WTC11 (cell line): ENCODE measurements around the gene TRIM5. TPM values are rescaled to one million over a fixed set of nuclear protein-coding genes. Genes with fewer than 3 reads are reported as not detected.

Experiments used
- ATAC-seq: fragments of 200-7000 bp; cut with Tn5 transposase; 2 replicates; pipeline ENCODE4 v1.10.0; 2021; ENCODE audit warnings: mild to moderate bottlenecking, moderate library complexity
- CTCF ChIA-PET: fragments of 300-600 bp; sonication (Branson Sonifier 250); formaldehyde crosslinking; loops from one replicate; lab custom pipeline; 2021; ENCODE audit warnings: antibody characterized with exemption; lab: Charles Lee
- POLR2A ChIA-PET: fragments of 350-600 bp; sonication (Branson Sonifier 250); formaldehyde crosslinking; loops from one replicate; lab custom pipeline; 2021; ENCODE audit warnings: antibody characterized with exemption; lab: Charles Lee
- DNase-seq: peaks from one replicate; pipeline ENCODE4 v3.0.0; 2021; ENCODE audit warnings: low spot score
- H3K27ac Mint-ChIP-seq: 2 replicates; pipeline ENCODE4 v1.8.0; 2021; ENCODE audit warnings: mixed read lengths
- H3K27me3 Mint-ChIP-seq: 2 replicates; pipeline ENCODE4 v1.8.0; 2021; ENCODE audit warnings: low read depth, mild to moderate bottlenecking, moderate library complexity, mixed read lengths
- H3K36me3 Mint-ChIP-seq: 2 replicates; pipeline ENCODE4 v1.8.0; 2021; ENCODE audit warnings: mixed read lengths
- H3K4me1 Mint-ChIP-seq: 2 replicates; pipeline ENCODE4 v1.8.0; 2022; ENCODE audit warnings: mixed read lengths
- H3K4me3 Mint-ChIP-seq: 2 replicates; pipeline ENCODE4 v1.8.0; 2021; ENCODE audit warnings: mild to moderate bottlenecking, moderate library complexity, mixed read lengths
- H3K9me3 Mint-ChIP-seq: 2 replicates; pipeline ENCODE4 v1.8.0; 2021; ENCODE audit warnings: mixed read lengths
- ATF1 ChIP-seq: sonication (generic); formaldehyde crosslinking; IDR thresholded peaks from 2 replicates; pipeline ENCODE4 v1.8.1; 2023; ENCODE audit warnings: mild to moderate bottlenecking, moderate library complexity, missing genetic modification reagents
- CBFB ChIP-seq: sonication (generic); formaldehyde crosslinking; IDR thresholded peaks from 2 replicates; pipeline ENCODE4 v1.8.1; 2022; ENCODE audit warnings: mild to moderate bottlenecking, low read depth, missing genetic modification reagents
- CDX4 ChIP-seq: fragments of 250-450 bp; sonication (Bioruptor Pico); IDR thresholded peaks from 2 replicates; pipeline ENCODE4 v1.9.0; 2021; ENCODE audit warnings: moderate library complexity, mild to moderate bottlenecking, inconsistent platforms, borderline replicate concordance
- ELF4 ChIP-seq: sonication (generic); formaldehyde crosslinking; IDR thresholded peaks from 2 replicates; pipeline ENCODE4 v1.8.1; 2022; ENCODE audit warnings: low read depth, mild to moderate bottlenecking, moderate library complexity, missing genetic modification reagents
- ETV6 ChIP-seq: sonication (generic); formaldehyde crosslinking; IDR thresholded peaks from 2 replicates; pipeline ENCODE4 v1.8.1; 2022; ENCODE audit warnings: mild to moderate bottlenecking, missing genetic modification reagents
- FOXP1 ChIP-seq: sonication (generic); formaldehyde crosslinking; IDR thresholded peaks from 2 replicates; pipeline ENCODE4 v1.8.0; 2022; ENCODE audit warnings: missing genetic modification reagents, mild to moderate bottlenecking, moderate library complexity, borderline replicate concordance
- GRHL2 ChIP-seq: fragments of 250-450 bp; sonication (Bioruptor Pico); IDR thresholded peaks from 2 replicates; pipeline ENCODE4 v1.8.0; 2022; ENCODE audit warnings: mild to moderate bottlenecking, moderate library complexity; ENCODE audit not compliant: insufficient replicate concordance, severe bottlenecking
- HMGXB4 ChIP-seq: sonication (generic); formaldehyde crosslinking; IDR thresholded peaks from 2 replicates; pipeline ENCODE4 v1.8.1; 2023; ENCODE audit warnings: mild to moderate bottlenecking, moderate library complexity, missing genetic modification reagents
- IRF2 ChIP-seq: sonication (generic); formaldehyde crosslinking; IDR thresholded peaks from 2 replicates; pipeline ENCODE4 v1.8.0; 2022; ENCODE audit warnings: low read depth, missing genetic modification reagents, borderline replicate concordance
- JAZF1 ChIP-seq: fragments of 250-450 bp; sonication (Bioruptor Pico); IDR thresholded peaks from 2 replicates; pipeline ENCODE4 v1.9.0; 2021; ENCODE audit warnings: moderate library complexity, mild to moderate bottlenecking, inconsistent platforms
- NR3C1 ChIP-seq: sonication (generic); formaldehyde crosslinking; conservative IDR thresholded peaks from 2 replicates; pipeline ENCODE4 v1.8.1; 2023; ENCODE audit warnings: low read depth, mild to moderate bottlenecking, missing genetic modification reagents
- OVOL2 ChIP-seq: fragments of 250-450 bp; sonication (Bioruptor Pico); IDR thresholded peaks from 2 replicates; pipeline ENCODE4 v1.9.0; 2021; ENCODE audit warnings: mild to moderate bottlenecking, borderline replicate concordance
- ZBTB43 ChIP-seq: sonication (generic); formaldehyde crosslinking; IDR thresholded peaks from 2 replicates; pipeline ENCODE4 v1.8.1; 2023; ENCODE audit warnings: mild to moderate bottlenecking, missing genetic modification reagents
- ZNF232 ChIP-seq: sonication (generic); formaldehyde crosslinking; IDR thresholded peaks from 2 replicates; pipeline ENCODE4 v1.8.0; 2022; ENCODE audit warnings: mild to moderate bottlenecking, missing genetic modification reagents
- ZNF263 ChIP-seq: sonication (generic); formaldehyde crosslinking; IDR thresholded peaks from 2 replicates; pipeline ENCODE4 v1.8.1; 2022; ENCODE audit warnings: low read depth, mild to moderate bottlenecking, moderate library complexity, missing genetic modification reagents
- ZNF423 ChIP-seq: fragments of 250-450 bp; sonication (Bioruptor Pico); IDR thresholded peaks from 2 replicates; pipeline ENCODE4 v2.1.2; 2022; ENCODE audit warnings: mild to moderate bottlenecking, moderate library complexity
- ZNF671 ChIP-seq: fragments of 250-450 bp; sonication (Bioruptor Pico); IDR thresholded peaks from 2 replicates; pipeline ENCODE4 v1.8.0; 2021; ENCODE audit warnings: mild to moderate bottlenecking
- total RNA-seq: library from RNA; stranded (reverse); gene quantifications from 3 replicates; pipeline ENCODE4 v1.2.3, GENCODE V29; 2021
- TF ChIP-seq, protein P1 (sequence below): sonication (generic); formaldehyde crosslinking; conservative IDR thresholded peaks from 2 replicates; pipeline ENCODE4 v1.8.1; 2023; ENCODE audit warnings: mild to moderate bottlenecking, low read depth, missing genetic modification reagents, moderate library complexity
- TF ChIP-seq, protein P2 (sequence below): sonication (generic); formaldehyde crosslinking; IDR thresholded peaks from 2 replicates; pipeline ENCODE4 v1.8.1; 2023; ENCODE audit warnings: mild to moderate bottlenecking, missing genetic modification reagents
- TF ChIP-seq, protein P3 (sequence below): sonication (generic); formaldehyde crosslinking; IDR thresholded peaks from 2 replicates; pipeline ENCODE4 v1.8.0; 2022; ENCODE audit warnings: mild to moderate bottlenecking, missing genetic modification reagents
- TF ChIP-seq, protein P4 (sequence below): fragments of 250-450 bp; sonication (Bioruptor Pico); IDR thresholded peaks from 2 replicates; pipeline ENCODE4 v1.9.0; 2021; ENCODE audit warnings: mild to moderate bottlenecking, borderline replicate concordance

The TRIM5 gene
- total RNA-seq, 1 experiment from 2014 or later = 31.8 TPM

DNA sequence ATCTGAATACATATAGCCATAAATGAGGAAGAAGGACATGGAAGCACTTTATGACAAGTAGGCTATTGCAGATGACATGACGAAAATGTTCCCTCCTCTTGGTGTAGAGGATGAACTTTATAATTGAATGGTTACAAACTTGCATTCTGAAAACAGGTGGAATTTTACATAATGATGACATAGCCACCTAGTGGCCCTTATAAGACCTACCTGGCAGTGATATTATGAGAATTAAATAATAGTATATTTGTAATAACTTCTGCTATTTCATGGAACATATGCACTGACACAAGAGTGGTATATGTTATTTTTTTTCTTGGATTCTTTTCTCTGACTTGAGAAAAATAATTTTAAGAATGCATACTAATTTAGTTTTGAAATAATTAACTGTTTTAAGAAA is 27.6 kb upstream of the TRIM5 start:
- Mint-ChIP-seq H3K4me1 (no peaks in the 10 kb centered on the region), H3K36me3 (peaks cover 23% of the 10 kb centered on the region), H3K4me3 (no peak overlapping the region), H3K27ac (no peak overlapping the region), H3K9me3 (peaks cover 13% of the 10 kb centered on the region), H3K27me3 (no peaks in the 10 kb centered on the region; the same call in 1 of the 2 replicates)
- ATAC-seq = no peak
- ChIA-PET CTCF (interaction anchor here (1.0 to 1.1 kb wide), 2 partner anchors 28 to 179 kb away, joined by 3 to 4 read pairs; partner anchors contain the start of gene TRIM5), POLR2A (no interaction called here)
- TF ChIP-seq JAZF1 (CRISPR knock-in tag) (no peak), ZNF671 (CRISPR knock-in tag) (no peak), ZNF232 (CRISPR knock-in tag) (no peak), HMGXB4 (CRISPR knock-in tag) (no peak), CBFB (no peak), IRF2 (CRISPR knock-in tag) (no peak), FOXP1 (CRISPR knock-in tag) (no peak), ZBTB43 (CRISPR knock-in tag) (no peak)
- TF ChIP-seq, protein P1, sequence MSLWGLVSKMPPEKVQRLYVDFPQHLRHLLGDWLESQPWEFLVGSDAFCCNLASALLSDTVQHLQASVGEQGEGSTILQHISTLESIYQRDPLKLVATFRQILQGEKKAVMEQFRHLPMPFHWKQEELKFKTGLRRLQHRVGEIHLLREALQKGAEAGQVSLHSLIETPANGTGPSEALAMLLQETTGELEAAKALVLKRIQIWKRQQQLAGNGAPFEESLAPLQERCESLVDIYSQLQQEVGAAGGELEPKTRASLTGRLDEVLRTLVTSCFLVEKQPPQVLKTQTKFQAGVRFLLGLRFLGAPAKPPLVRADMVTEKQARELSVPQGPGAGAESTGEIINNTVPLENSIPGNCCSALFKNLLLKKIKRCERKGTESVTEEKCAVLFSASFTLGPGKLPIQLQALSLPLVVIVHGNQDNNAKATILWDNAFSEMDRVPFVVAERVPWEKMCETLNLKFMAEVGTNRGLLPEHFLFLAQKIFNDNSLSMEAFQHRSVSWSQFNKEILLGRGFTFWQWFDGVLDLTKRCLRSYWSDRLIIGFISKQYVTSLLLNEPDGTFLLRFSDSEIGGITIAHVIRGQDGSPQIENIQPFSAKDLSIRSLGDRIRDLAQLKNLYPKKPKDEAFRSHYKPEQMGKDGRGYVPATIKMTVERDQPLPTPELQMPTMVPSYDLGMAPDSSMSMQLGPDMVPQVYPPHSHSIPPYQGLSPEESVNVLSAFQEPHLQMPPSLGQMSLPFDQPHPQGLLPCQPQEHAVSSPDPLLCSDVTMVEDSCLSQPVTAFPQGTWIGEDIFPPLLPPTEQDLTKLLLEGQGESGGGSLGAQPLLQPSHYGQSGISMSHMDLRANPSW = no peak
- no peak for DNase-seq

DNA sequence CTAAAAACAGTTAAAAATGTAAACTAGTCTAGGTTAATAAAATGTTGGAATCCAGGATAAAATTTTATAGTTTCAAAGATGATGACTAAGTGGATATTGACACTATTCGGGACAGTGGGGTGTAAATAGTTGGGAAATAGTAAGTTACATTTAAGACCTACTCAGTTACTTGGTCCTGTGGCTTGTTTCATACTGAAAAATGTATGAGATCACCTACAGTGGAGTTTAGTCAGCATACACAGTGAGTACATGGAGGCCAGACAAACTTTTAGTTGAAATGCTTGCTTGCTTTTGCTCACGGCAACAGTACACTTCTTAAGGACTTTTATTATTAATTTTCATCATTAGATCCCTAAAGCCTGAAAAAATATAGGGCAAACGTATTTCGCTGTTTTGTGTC is 20.8 kb upstream of the TRIM5 start:
- POLR2A ChIA-PET = no interaction called here
- no peaks in the 10 kb centered on the region for H3K9me3 Mint-ChIP-seq
- DNase-seq (no peak), ATAC-seq (no peak)
- no peak overlapping the region for H3K4me3 Mint-ChIP-seq
- no peak overlapping the region for H3K27ac Mint-ChIP-seq
- H3K27me3 Mint-ChIP-seq = no peaks in the 10 kb centered on the region
- CTCF ChIA-PET = no interaction called here
- H3K4me1 Mint-ChIP-seq = no peaks in the 10 kb centered on the region
- peaks cover 48% of the 10 kb centered on the region for H3K36me3 Mint-ChIP-seq
- no peak for TF ChIP-seq ZNF232 (CRISPR knock-in tag)
- TF ChIP-seq, protein P2, sequence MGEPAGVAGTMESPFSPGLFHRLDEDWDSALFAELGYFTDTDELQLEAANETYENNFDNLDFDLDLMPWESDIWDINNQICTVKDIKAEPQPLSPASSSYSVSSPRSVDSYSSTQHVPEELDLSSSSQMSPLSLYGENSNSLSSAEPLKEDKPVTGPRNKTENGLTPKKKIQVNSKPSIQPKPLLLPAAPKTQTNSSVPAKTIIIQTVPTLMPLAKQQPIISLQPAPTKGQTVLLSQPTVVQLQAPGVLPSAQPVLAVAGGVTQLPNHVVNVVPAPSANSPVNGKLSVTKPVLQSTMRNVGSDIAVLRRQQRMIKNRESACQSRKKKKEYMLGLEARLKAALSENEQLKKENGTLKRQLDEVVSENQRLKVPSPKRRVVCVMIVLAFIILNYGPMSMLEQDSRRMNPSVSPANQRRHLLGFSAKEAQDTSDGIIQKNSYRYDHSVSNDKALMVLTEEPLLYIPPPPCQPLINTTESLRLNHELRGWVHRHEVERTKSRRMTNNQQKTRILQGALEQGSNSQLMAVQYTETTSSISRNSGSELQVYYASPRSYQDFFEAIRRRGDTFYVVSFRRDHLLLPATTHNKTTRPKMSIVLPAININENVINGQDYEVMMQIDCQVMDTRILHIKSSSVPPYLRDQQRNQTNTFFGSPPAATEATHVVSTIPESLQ (CRISPR knock-in tag) = no peak
- TF ChIP-seq, protein P3, sequence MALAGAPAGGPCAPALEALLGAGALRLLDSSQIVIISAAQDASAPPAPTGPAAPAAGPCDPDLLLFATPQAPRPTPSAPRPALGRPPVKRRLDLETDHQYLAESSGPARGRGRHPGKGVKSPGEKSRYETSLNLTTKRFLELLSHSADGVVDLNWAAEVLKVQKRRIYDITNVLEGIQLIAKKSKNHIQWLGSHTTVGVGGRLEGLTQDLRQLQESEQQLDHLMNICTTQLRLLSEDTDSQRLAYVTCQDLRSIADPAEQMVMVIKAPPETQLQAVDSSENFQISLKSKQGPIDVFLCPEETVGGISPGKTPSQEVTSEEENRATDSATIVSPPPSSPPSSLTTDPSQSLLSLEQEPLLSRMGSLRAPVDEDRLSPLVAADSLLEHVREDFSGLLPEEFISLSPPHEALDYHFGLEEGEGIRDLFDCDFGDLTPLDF = no peak
- TF ChIP-seq, protein P4, sequence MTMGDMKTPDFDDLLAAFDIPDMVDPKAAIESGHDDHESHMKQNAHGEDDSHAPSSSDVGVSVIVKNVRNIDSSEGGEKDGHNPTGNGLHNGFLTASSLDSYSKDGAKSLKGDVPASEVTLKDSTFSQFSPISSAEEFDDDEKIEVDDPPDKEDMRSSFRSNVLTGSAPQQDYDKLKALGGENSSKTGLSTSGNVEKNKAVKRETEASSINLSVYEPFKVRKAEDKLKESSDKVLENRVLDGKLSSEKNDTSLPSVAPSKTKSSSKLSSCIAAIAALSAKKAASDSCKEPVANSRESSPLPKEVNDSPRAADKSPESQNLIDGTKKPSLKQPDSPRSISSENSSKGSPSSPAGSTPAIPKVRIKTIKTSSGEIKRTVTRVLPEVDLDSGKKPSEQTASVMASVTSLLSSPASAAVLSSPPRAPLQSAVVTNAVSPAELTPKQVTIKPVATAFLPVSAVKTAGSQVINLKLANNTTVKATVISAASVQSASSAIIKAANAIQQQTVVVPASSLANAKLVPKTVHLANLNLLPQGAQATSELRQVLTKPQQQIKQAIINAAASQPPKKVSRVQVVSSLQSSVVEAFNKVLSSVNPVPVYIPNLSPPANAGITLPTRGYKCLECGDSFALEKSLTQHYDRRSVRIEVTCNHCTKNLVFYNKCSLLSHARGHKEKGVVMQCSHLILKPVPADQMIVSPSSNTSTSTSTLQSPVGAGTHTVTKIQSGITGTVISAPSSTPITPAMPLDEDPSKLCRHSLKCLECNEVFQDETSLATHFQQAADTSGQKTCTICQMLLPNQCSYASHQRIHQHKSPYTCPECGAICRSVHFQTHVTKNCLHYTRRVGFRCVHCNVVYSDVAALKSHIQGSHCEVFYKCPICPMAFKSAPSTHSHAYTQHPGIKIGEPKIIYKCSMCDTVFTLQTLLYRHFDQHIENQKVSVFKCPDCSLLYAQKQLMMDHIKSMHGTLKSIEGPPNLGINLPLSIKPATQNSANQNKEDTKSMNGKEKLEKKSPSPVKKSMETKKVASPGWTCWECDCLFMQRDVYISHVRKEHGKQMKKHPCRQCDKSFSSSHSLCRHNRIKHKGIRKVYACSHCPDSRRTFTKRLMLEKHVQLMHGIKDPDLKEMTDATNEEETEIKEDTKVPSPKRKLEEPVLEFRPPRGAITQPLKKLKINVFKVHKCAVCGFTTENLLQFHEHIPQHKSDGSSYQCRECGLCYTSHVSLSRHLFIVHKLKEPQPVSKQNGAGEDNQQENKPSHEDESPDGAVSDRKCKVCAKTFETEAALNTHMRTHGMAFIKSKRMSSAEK (CRISPR knock-in tag) = no peak
- no peak for TF ChIP-seq OVOL2
- TF ChIP-seq ATF1 (CRISPR knock-in tag) = no peak
- no peak for TF ChIP-seq ETV6 (CRISPR knock-in tag)
- TF ChIP-seq GRHL2 (CRISPR knock-in tag) = no peak
- no peak for TF ChIP-seq NR3C1 (CRISPR knock-in tag)
- TF ChIP-seq IRF2 (CRISPR knock-in tag) = no peak
- no peak for TF ChIP-seq ZNF423 (CRISPR knock-in tag)
- no peak for TF ChIP-seq ZNF671 (CRISPR knock-in tag)
- no peak for TF ChIP-seq CDX4
- TF ChIP-seq ZNF263 (CRISPR knock-in tag) = no peak
- TF ChIP-seq ELF4 (CRISPR knock-in tag) = no peak
